Measurements from ENCODE around the gene ARG2. TPM values are rescaled to one million over a fixed set of nuclear protein-coding genes. Genes with fewer than 3 reads are reported as not detected.

Gene ARG2
- total and polyA plus RNA-seq, 9 of the 15 experiments (the other 6 are each of a cell fraction or from before 2014, with no cell fraction given), result 6.2 to 75.0 (median 17.8) TPM

DNA sequence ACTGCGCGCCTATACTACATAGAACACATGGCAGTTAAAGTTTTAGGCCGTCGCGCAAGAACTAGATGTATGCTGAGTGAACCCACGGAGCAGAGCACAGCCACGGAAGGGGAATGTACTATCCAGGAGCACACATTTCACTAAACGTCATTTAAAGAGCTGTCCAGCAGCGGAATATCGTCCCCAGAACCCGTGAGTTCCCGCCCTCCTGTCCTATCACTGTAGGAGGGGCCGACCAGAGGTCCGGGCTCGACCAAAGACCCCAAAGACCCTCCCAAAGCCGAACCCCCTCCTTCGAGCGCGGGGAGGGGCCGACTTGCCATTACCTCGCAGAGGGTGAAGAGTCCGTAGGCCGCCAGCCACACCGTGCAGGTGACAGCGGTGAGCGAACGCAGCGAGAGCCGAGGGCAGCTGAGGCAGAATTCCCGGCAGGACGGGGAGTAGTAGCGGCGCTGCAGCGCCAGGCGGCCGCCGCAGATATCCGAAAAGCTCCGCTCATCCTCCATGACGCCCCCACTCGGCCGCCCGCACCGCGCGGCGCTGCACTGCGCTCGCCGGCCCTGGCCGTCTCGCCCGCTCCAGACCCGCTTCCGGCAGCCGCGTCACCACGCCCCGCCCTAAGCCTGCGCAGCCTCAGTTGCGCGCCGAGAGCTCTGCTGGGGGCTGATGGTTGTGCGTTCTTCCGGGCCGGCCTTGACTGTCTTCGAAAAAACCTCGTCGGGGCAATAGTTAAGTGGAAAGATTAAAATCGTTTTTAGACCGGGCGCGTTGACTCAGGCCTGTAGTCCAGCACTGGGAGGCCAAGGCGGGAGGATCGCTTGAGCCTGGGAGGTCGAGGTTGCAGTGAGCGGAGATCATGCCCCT, 19.8 kb upstream of the ARG2 start, which contains the start of gene PIGH (continued):
- TF ChIP-seq, protein P1, sequence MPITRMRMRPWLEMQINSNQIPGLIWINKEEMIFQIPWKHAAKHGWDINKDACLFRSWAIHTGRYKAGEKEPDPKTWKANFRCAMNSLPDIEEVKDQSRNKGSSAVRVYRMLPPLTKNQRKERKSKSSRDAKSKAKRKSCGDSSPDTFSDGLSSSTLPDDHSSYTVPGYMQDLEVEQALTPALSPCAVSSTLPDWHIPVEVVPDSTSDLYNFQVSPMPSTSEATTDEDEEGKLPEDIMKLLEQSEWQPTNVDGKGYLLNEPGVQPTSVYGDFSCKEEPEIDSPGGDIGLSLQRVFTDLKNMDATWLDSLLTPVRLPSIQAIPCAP (CRISPR knock-in tag; IDR thresholded peaks at IDR 0.05; ENCODE audit: borderline replicate concordance), result no peak
- TF ChIP-seq BCOR (IDR thresholded peaks at IDR 0.05), result no peak
- TF ChIP-seq DACH1 (IDR thresholded peaks at IDR 0.05; ENCODE audit: partially characterized antibody), result peak; percentile 19
- no peak for TF ChIP-seq ZNF561 (CRISPR knock-in tag; conservative IDR thresholded peaks at IDR 0.05)
- TF ChIP-seq, protein P2, sequence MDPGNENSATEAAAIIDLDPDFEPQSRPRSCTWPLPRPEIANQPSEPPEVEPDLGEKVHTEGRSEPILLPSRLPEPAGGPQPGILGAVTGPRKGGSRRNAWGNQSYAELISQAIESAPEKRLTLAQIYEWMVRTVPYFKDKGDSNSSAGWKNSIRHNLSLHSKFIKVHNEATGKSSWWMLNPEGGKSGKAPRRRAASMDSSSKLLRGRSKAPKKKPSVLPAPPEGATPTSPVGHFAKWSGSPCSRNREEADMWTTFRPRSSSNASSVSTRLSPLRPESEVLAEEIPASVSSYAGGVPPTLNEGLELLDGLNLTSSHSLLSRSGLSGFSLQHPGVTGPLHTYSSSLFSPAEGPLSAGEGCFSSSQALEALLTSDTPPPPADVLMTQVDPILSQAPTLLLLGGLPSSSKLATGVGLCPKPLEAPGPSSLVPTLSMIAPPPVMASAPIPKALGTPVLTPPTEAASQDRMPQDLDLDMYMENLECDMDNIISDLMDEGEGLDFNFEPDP (CRISPR knock-in tag; IDR thresholded peaks at IDR 0.05), result no peak
- no peak for TF ChIP-seq ASH1L (IDR thresholded peaks at IDR 0.05; ENCODE audit: borderline replicate concordance, low read depth, partially characterized antibody)
- no peak for TF ChIP-seq BMI1 (IDR thresholded peaks at IDR 0.05; ENCODE audit: low read length)
- TF ChIP-seq, protein P3, sequence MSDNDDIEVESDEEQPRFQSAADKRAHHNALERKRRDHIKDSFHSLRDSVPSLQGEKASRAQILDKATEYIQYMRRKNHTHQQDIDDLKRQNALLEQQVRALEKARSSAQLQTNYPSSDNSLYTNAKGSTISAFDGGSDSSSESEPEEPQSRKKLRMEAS (CRISPR knock-in tag; IDR thresholded peaks at IDR 0.05), result 0 out of 2 replicates have a peak, but pooled peaks have one; percentile 34
- TF ChIP-seq SMARCA4 (IDR thresholded peaks at IDR 0.05), result 0 out of 2 replicates have a peak, but pooled peaks have one; percentile 29
- no peak for TF ChIP-seq PHB2 (IDR thresholded peaks at IDR 0.05; ENCODE audit: low read depth)
- TF ChIP-seq ZNF347 (CRISPR knock-in tag; IDR thresholded peaks at IDR 0.05; ENCODE audit: low read depth), result no peak
- peak; percentile 82; the same call in 1 of the 2 replicates for TF ChIP-seq ETV5 (CRISPR knock-in tag; IDR thresholded peaks at IDR 0.05; ENCODE audit: low read depth)
- TF ChIP-seq, protein P4, sequence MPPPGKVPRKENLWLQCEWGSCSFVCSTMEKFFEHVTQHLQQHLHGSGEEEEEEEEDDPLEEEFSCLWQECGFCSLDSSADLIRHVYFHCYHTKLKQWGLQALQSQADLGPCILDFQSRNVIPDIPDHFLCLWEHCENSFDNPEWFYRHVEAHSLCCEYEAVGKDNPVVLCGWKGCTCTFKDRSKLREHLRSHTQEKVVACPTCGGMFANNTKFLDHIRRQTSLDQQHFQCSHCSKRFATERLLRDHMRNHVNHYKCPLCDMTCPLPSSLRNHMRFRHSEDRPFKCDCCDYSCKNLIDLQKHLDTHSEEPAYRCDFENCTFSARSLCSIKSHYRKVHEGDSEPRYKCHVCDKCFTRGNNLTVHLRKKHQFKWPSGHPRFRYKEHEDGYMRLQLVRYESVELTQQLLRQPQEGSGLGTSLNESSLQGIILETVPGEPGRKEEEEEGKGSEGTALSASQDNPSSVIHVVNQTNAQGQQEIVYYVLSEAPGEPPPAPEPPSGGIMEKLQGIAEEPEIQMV (tag; conservative IDR thresholded peaks at IDR 0.05; ENCODE audit: low read depth), result no peak
- TF ChIP-seq PCBP1 (IDR thresholded peaks at IDR 0.05; ENCODE audit: low read depth, low read length, poor library complexity, severe bottlenecking), result no peak
- TF ChIP-seq HMGN3 (IDR thresholded peaks at IDR 0.05; ENCODE audit: borderline replicate concordance, extremely low read depth, insufficient read length, low read depth, low read length), result no peak
- TF ChIP-seq SIN3A (IDR thresholded peaks at IDR 0.05; ENCODE audit: borderline replicate concordance in 2 of 2, control insufficient read depth in 1 of 2, low read depth in 2 of 2, low read length in 2 of 2), result peak; percentile 61 to 65; a peak in 2 of 4 replicates
- no peak for TF ChIP-seq CEBPG (CRISPR knock-in tag; IDR thresholded peaks at IDR 0.05)
- TF ChIP-seq CEBPG (tag; conservative IDR thresholded peaks at IDR 0.05 in 1 of 2, IDR thresholded peaks at IDR 0.05 in 1 of 2), result no peak
- TF ChIP-seq, protein P5, sequence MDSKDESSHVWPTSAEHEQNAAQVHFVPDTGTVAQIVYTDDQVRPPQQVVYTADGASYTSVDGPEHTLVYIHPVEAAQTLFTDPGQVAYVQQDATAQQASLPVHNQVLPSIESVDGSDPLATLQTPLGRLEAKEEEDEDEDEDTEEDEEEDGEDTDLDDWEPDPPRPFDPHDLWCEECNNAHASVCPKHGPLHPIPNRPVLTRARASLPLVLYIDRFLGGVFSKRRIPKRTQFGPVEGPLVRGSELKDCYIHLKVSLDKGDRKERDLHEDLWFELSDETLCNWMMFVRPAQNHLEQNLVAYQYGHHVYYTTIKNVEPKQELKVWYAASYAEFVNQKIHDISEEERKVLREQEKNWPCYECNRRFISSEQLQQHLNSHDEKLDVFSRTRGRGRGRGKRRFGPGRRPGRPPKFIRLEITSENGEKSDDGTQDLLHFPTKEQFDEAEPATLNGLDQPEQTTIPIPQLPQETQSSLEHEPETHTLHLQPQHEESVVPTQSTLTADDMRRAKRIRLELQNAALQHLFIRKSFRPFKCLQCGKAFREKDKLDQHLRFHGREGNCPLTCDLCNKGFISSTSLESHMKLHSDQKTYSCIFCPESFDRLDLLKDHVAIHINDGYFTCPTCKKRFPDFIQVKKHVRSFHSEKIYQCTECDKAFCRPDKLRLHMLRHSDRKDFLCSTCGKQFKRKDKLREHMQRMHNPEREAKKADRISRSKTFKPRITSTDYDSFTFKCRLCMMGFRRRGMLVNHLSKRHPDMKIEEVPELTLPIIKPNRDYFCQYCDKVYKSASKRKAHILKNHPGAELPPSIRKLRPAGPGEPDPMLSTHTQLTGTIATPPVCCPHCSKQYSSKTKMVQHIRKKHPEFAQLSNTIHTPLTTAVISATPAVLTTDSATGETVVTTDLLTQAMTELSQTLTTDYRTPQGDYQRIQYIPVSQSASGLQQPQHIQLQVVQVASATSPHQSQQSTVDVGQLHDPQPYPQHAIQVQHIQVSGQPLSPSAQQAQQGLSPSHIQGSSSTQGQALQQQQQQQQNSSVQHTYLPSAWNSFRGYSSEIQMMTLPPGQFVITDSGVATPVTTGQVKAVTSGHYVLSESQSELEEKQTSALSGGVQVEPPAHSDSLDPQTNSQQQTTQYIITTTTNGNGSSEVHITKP (IDR thresholded peaks at IDR 0.05; ENCODE audit: partially characterized antibody), result peak; percentile 50
